Transverse colon (tissue), 4 donors: Measurements from ENCODE around the gene PKIB. TPM values are rescaled to one million over a fixed set of nuclear protein-coding genes. Genes with fewer than 3 reads are reported as not detected.

Source experiments
- DNase-seq: peaks from one replicate; pipeline ENCODE4 v3.0.0-alpha.2; 2019
- H3K27ac ChIP-seq, 4 donors: fragments of 200-600 bp; sonication (generic); 2 replicates each; pipeline ENCODE4 v1.5.1; 2016 to 2018; ENCODE audit warnings: inconsistent platforms in 4 of 4
- H3K27me3 ChIP-seq: fragments of 200-600 bp; sonication (generic); 2 replicates; pipeline ENCODE4 v1.5.1; 2017; ENCODE audit warnings: inconsistent platforms
- H3K36me3 ChIP-seq, 4 donors: fragments of 200-600 bp; sonication (generic); 2 replicates each; pipeline ENCODE4 v1.5.1; 2017 to 2019; ENCODE audit warnings: inconsistent platforms in 4 of 4
- H3K4me1 ChIP-seq, 4 donors: fragments of 200-600 bp; sonication (generic); 2 replicates each; pipeline ENCODE4 v1.5.1; 2017 to 2020; ENCODE audit warnings: inconsistent platforms in 4 of 4
- H3K4me3 ChIP-seq, 4 donors: fragments of 200-600 bp; sonication (generic); 1 replicate in 1 of 4; 2 replicates in 3 of 4; pipeline versions ENCODE4 v1.5.1 to v1.6.1; 2017 to 2019; ENCODE audit warnings: inconsistent platforms in 4 of 4
- H3K9me3 ChIP-seq, 2 donors: fragments of 200-600 bp; sonication (generic); 2 replicates each; pipeline ENCODE4 v1.5.1; 2017 to 2019; ENCODE audit warnings: inconsistent platforms in 2 of 2
- CTCF ChIP-seq, 5 experiments: fragments of 200-600 bp in 3 of 5; fragments of 450-650 bp in 2 of 5; sonication (generic) in 3 of 5; IDR thresholded peaks; 1 replicate in 2 of 5; 2 replicates in 3 of 5; pipeline ENCODE4 v1.5.1; 2016 to 2017; ENCODE audit warnings: antibody characterized with exemption in 5 of 5, inconsistent platforms in 3 of 5, mild to moderate bottlenecking in 2 of 5, moderate library complexity in 1 of 5
- EP300 ChIP-seq: sonication (generic); formaldehyde crosslinking; IDR thresholded peaks from one replicate; pipeline ENCODE4 v1.6.1; 2017; ENCODE audit warnings: antibody characterized with exemption, low read depth
- POLR2A ChIP-seq: fragments of 450-650 bp; IDR thresholded peaks from one replicate; pipeline ENCODE4 v1.6.1; 2016; ENCODE audit warnings: antibody characterized with exemption, mild to moderate bottlenecking, moderate library complexity
- POLR2AphosphoS5 ChIP-seq, 3 donors: sonication (generic); formaldehyde crosslinking; IDR thresholded peaks; one replicate each; pipeline ENCODE4 v1.6.1; 2016; ENCODE audit warnings: antibody characterized with exemption in 3 of 3
- WGBS, 2 donors: methylation state at CpG; one replicate each; pipeline ENCODE4 v1.1.5; 2018; ENCODE audit warnings: low coverage in 1 of 2; 5-methylcytosine and 5-hydroxymethylcytosine counted together
- in situ Hi-C, 4 donors: fragments of 200-750 bp; cut with MboI; loops; one replicate each; pipeline versions ENCODE4 v1.15.0 to v1.15.1; 2017; ENCODE audit warnings: low sequenced_read_pairs in 3 of 4, low pct_ligation_motif_present in 1 of 4, low pct_unique_long_range_greater_than_20kb in 1 of 4
- intact Hi-C: fragments of 100-400 bp; cut with DNase I; formaldehyde crosslinking; loops from one replicate; pipeline ENCODE4 v1.15.1; 2023; ENCODE audit warnings: low total_unique reads
- total RNA-seq, 4 donors: library from RNA; depleted of rRNA; stranded (reverse); fragments of >200 nt; gene quantifications; one replicate each; pipeline ENCODE4 v1.1.0, GENCODE V29; 2016

PKIB gene
- total RNA-seq, 4 donors from 2014 or later: 45.2 to 163 (median 96.1) TPM

- H3K27me3 ChIP-seq: no peaks in the 10 kb centered on the region
- H3K27ac ChIP-seq: no peak overlapping the region
- 81 to 84% methylated on average over 3 to 4 of the region's 4 CpGs for WGBS, 2 donors
- no peaks in the 10 kb centered on the region for H3K36me3 ChIP-seq
- intact Hi-C loops: no loop called here
- no peak for DNase-seq
- H3K4me1 ChIP-seq: no peaks in the 10 kb centered on the region
- no peak overlapping the region for H3K4me3 ChIP-seq
- no peaks in the 10 kb centered on the region for H3K9me3 ChIP-seq
- no peak for TF ChIP-seq POLR2A
- TF ChIP-seq EP300: no peak
- no peak for TF ChIP-seq POLR2AphosphoS5 (IDR thresholded peaks at IDR 0.05)
- TF ChIP-seq CTCF (IDR thresholded peaks at IDR 0.05): no peak
- in situ Hi-C loops: no loop called here
Measured at GRCh38 chr6:122704066-122704465, 93.9 kb downstream of the PKIB start.

- intact Hi-C loops (no loop called here), in situ Hi-C loops (no loop called here)
- WGBS, 2 donors: 54 to 87% methylated on average over 2 to 4 of the region's 4 CpGs
- Histone ChIP-seq H3K4me1 (no peaks in the 10 kb centered on the region), H3K36me3 (no peaks in the 10 kb centered on the region), H3K27me3 (no peaks in the 10 kb centered on the region), H3K4me3 (no peak overlapping the region), H3K9me3 (no peaks in the 10 kb centered on the region), H3K27ac (no peak overlapping the region)
- no peak for TF ChIP-seq EP300
- no peak for TF ChIP-seq POLR2A
- TF ChIP-seq POLR2AphosphoS5 (IDR thresholded peaks at IDR 0.05): no peak
- no peak for TF ChIP-seq CTCF (IDR thresholded peaks at IDR 0.05)
- DNase-seq: no peak
Measured at GRCh38 chr6:122709922-122710512, 99.8 kb downstream of the PKIB start.

- intact Hi-C loops: no loop called here
- H3K4me1 ChIP-seq: no peaks in the 10 kb centered on the region
- TF ChIP-seq CTCF (IDR thresholded peaks at IDR 0.05) (no peak), POLR2AphosphoS5 (IDR thresholded peaks at IDR 0.05) (no peak)
- no peaks in the 10 kb centered on the region for H3K36me3 ChIP-seq
- in situ Hi-C loops: no loop called here
- no peak overlapping the region for H3K4me3 ChIP-seq
- WGBS, 2 donors: 80 to 88% methylated on average over 2 to 3 of the region's 3 CpGs
- H3K9me3 ChIP-seq: no peaks in the 10 kb centered on the region
- H3K27me3 ChIP-seq: no peaks in the 10 kb centered on the region
- no peak overlapping the region for H3K27ac ChIP-seq
- DNase-seq: no peak
Measured at GRCh38 chr6:122710908-122711635, 100.9 kb downstream of the PKIB start.

- no peaks in the 10 kb centered on the region for H3K27me3 ChIP-seq
- no peak overlapping the region for H3K4me3 ChIP-seq
- no peaks in the 10 kb centered on the region for H3K9me3 ChIP-seq
- no peak overlapping the region for H3K27ac ChIP-seq
- in situ Hi-C loops (no loop called here), intact Hi-C loops (no loop called here)
- H3K4me1 ChIP-seq: no peaks in the 10 kb centered on the region
- TF ChIP-seq EP300: no peak
- TF ChIP-seq CTCF (IDR thresholded peaks at IDR 0.05): no peak
- no peak for TF ChIP-seq POLR2AphosphoS5 (IDR thresholded peaks at IDR 0.05)
- TF ChIP-seq POLR2A: no peak
- 35 to 47% methylated on average over 3 of the region's 3 CpGs for WGBS, 2 donors
- no peak for DNase-seq
- H3K36me3 ChIP-seq: no peaks in the 10 kb centered on the region
Measured at GRCh38 chr6:122712093-122712447, 101.9 kb downstream of the PKIB start.
